Measurements from ENCODE around the gene INPP5K.
"Not testable (repeated sequence)": the region's sequence is repeated elsewhere in the genome, so short reads cannot be mapped to it uniquely, and the experiment has no call there.

Gene INPP5K

DNA sequence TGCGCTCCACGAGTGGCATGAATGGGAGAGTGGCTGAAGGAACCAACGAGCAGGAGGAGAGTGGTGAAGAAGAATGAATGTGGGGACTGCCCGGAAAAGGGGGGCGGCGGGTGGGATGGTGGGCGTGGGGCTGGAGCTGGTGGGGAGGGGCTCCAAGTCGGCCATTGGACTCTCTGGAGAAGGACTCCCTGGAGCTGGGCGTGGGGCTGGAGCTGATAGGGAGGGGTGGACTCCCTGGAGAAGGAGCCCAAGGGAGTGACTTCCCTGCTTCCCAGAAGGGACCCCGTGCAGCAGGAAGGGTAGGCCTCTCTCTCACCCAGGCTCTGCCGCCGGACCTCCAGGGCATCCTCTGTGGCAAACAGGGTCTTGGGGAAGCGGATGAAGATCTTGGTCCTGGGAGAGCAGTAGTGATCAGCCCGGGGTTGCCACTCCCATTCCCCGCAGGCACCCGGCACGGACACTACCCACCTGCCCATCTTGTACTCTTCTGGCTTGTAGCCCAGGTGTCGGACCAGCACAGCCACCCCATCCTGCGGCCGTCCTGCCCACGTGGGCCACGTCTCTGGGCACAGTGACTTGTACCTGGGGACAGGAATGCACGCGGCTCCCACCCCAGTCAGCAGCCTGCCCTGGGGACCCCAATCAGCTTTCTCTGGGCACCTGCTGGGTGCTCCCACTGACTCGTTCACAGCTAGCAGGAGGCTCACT is 45.5 kb downstream of the INPP5K start:
- FAIRE-seq (no peak), DNase-seq (ENCODE audit: extremely low spot score, insufficient read length, low read depth) (no peak)

- no peak for DNase-seq (ENCODE audit: extremely low spot score, insufficient read length, low read depth)
- no peak for FAIRE-seq
Measured at GRCh38 chr17:1470071-1470754, 46.2 kb downstream of the INPP5K start.

DNA sequence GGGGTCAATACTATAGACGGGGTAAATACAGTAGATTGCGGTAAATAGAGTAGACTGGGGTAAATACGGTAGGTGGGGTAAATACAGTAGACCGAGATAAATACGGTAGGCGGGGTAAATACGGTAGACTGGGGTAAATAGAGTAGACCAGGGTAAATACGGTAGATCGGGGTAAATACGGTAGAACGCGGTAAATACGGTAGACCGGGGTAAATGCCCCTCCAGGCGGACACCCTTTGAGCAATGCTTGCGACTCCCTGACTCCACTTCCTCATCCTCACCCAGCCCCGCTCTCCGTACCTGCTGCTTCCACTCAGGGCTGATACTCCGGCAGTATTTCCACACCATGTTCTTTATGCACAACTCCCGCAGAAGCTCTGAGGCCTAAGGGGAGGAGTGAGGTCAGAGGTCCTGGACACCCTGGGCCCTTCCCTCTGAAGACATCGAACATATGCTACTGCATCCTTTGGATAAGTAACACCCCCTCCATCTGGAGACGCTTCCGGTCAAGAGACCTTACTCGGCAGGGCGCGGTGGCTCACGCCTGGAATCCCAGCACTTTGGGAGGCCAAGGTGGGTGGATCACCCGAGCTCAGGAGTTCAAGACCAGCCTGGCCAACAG is 47.1 kb downstream of the INPP5K start:
- no peak for FAIRE-seq
- no peak for DNase-seq (ENCODE audit: extremely low spot score, insufficient read length, low read depth)

DNA sequence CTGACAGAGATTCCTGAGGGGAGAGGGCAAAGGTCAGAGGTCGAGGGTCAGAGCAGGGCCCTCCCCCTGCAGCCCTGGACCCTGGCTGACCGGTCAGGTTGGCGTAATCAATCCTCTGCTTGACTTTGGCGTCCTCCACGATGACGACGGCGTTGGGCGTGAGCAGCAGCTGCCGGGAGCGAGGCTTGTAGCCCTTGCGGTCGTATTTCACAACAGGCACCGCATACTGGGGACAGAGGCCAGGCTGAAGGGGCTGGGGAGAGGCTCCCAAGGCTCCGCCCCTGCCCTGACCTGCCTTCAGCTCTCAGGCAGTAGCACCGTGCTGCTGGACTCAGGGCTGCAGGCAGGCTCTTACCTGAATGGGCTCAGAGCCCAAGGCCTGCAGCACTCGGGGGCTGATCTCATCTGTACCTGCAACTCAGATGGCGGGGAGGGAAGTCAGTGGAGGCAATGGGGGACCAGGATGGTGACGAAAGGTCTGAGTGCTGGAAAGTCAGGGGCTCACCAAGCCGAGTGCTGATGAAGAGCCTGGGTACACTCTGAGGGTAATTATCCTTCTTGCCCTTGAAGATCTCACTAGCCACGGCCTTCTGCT is 48.4 kb downstream of the INPP5K start:
- FAIRE-seq: no peak

DNA sequence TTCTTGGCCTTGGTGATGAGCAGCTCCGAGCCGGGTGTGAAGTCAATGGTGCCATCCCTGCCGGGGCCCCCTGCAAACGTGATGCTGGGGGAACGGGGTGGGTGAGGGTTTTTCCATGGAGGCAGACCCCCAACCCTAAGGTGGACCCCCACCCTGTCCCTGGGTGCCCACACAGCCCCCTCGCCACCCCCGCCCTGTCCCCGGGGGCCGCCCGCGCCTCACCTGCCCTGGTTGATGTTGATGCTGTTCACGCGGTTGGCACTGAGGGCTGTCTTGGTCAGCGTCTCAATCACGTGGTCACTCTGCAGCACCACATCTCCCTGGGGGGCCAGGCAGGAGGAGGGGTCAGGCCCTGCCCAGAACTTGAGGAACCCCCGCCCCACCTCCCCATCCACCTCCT is 49.2 kb downstream of the INPP5K start:
- FAIRE-seq: no peak
- no peak for DNase-seq (ENCODE audit: extremely low spot score, insufficient read length, low read depth)

More for the DNA sequence above, 48.4 kb downstream of the INPP5K start:
- no peak for DNase-seq (ENCODE audit: extremely low spot score, insufficient read length, low read depth)

- FAIRE-seq (no peak), DNase-seq (ENCODE audit: extremely low spot score, insufficient read length, low read depth) (no peak)
Measured at GRCh38 chr17:1464186-1464585, 52.2 kb downstream of the INPP5K start.

DNA sequence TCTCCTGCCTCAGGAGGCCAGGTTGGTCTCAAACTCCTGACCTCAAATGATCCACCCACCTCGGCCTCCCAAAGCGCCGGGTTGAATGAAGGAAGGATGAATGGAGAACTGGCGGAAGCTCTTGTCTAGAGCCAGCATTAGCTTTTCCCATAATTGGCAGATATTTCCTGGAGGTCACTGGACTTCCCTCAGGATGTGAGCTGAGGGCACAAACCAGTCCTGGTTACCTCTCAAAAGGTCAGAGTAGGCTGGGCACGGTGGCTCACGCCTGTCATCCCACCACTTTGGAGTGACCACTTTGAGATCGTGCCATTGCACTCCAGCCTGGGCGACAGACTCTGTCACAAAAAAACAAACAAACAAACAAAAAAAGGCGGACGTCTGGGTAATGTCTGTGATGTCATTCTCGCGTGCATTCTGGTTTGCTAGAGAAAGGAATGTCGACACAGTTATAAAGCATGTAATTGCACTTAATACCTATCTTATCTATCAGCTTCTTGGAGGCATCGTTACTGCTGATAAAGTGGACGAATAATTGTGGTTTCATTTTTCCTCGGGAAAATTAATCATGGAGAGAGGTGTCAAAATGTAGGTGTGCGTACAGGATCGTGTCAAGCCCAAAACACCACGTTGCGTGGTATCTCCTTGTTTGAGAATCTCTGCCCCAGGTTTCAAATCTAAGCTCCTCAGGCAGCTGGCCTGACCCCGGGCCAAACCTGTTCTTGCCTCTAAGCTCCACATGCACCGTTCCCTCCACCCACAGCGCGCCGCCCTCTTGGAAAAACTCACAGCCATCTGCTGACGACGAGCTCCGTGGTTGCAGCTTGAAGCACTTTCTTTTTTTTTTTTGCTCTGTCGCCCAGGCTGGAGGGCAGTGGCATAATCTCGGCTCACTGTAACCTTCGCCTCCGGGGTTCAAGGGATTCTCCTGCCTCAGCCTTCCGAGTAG is 54.0 kb downstream of the INPP5K start:
- no peak for DNase-seq (ENCODE audit: extremely low spot score, insufficient read length, low read depth)
- FAIRE-seq: no peak

GRCh38 chr17:1461198-1461944 is 55.0 kb downstream of the INPP5K start:
- DNase-seq (ENCODE audit: extremely low spot score, insufficient read length, low read depth): no peak
- FAIRE-seq: no peak

GRCh38 chr17:1460233-1460632 is 56.2 kb downstream of the INPP5K start:
- no peak for FAIRE-seq
- no peak for DNase-seq (ENCODE audit: extremely low spot score, insufficient read length, low read depth)

- FAIRE-seq (peak; percentile 93), DNase-seq (ENCODE audit: extremely low spot score, insufficient read length, low read depth) (peak; percentile 97)
Measured at GRCh38 chr17:1455797-1456599, 60.4 kb downstream of the INPP5K start, which contains the start of gene CRK. Gene CRK (minus strand): TSS chr17:1456232. CDS start chr17:1456117, 115 bp downstream.

- peak; percentile 68 for FAIRE-seq
- no peak for DNase-seq (ENCODE audit: extremely low spot score, insufficient read length, low read depth)
Measured at GRCh38 chr17:1455291-1455796, 61.1 kb downstream of the INPP5K start.

DNA sequence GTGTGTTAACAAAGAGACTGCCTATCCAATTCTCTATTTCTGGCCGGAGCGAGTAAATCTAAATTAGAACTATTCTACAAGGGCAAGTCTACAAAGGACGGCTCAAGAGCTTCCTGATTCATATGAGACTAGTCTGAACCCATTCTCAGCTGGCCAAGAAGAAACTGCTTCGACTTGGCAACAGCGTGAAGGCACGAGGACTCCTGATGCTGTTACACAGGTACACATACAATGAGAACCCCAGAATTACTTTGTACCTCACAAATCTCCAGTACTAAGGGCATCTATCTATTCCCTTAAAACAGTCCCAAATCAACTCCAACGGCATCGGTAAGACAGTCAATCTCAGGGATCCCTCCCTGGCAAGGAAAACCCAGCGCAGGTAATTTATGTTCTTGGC is 61.9 kb downstream of the INPP5K start:
- FAIRE-seq (no peak), DNase-seq (ENCODE audit: extremely low spot score, insufficient read length, low read depth) (no peak)

DNA sequence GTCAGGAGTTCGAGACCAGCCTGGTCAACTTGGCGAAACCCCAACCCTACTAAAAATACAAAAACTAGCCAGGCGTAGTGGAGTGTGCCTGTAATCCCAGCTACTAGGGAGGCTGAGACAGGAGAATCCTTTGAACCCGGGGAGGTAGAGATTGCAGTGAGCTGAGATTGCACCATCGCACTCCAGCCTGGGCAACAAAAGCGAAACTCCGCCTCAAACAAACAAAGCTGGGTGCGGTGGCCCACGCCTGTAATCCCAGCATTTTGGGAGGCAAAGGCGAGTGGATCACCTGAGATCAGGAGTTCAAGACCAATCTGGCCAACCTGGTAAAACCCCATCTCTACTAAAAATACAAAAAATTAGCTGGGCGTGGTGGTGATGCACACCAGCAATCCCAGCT is 62.7 kb downstream of the INPP5K start:
- FAIRE-seq; DNase-seq (ENCODE audit: extremely low spot score, insufficient read length, low read depth): not testable (repeated sequence)

GRCh38 chr17:1452836-1453235 is 63.6 kb downstream of the INPP5K start:
- DNase-seq (ENCODE audit: extremely low spot score, insufficient read length, low read depth) (no peak), FAIRE-seq (no peak)

DNA sequence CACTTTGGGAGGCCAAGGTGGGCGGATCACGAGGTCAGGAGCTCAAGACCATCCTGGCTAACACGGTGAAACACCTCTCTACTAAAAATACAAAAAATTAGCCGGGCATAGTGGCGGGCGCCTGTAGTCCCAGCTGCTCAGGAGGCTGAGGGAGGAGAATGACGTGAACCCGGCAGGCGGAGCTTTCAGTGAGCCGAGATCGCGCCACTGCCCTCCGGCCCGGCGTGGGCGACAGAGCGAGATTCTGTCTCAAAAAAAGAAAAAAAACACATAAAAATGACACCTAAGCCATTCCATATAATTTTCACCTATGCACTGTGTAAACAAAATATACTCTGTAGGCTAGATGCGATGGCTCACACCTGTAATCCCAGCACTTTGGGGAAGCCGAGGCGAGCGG is 66.2 kb downstream of the INPP5K start:
- DNase-seq (ENCODE audit: extremely low spot score, insufficient read length, low read depth); FAIRE-seq: not testable (repeated sequence)

DNA sequence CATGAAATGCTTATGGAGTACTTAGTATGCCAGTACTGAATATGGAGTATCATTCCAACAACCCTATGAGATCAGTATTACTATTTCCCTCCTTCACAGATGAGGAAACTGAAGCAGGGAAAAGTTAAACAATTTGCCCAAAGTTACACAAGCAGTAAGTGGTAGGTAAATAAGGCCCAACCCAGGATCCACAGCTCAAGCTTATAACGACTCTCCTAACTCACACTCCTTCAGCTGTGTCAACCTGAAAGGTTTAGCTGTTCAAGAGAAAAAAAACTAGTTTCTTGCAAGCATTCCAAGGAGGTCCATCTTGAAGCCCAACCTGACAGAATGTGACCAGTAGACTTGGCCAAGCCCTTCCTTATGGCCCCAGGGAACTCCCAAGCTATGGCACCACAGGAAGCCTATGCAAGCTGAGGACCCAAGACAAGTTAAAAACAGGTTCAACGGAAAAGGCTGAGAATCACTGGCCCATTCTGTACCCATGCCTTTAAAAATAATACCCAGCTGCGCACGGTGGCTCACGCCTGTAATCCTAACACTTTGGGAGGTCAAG is 66.9 kb downstream of the INPP5K start:
- FAIRE-seq (no peak), DNase-seq (ENCODE audit: extremely low spot score, insufficient read length, low read depth) (no peak)

- DNase-seq (ENCODE audit: extremely low spot score, insufficient read length, low read depth) (no peak), FAIRE-seq (no peak)
Measured at GRCh38 chr17:1447052-1447451, 69.4 kb downstream of the INPP5K start.

DNA sequence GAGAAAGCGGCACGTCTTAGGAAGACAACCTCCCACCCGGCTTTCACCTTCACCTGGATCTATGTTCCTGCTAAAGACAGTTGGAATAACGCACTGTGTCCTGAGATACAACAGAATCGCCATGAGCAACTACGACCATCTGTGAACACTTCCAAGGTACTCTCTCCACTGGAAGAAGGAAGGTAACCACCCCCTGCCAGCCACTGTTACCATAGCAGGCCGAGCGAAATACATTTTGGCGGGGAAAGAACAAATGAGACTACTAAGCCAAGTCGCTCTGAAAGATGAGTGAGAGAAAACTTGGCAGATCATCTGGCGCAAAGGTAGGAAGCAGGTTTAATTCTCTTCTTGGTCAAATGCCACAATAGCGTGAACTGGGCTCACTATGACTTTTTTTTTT is 70.2 kb downstream of the INPP5K start:
- FAIRE-seq (no peak), DNase-seq (ENCODE audit: extremely low spot score, insufficient read length, low read depth) (no peak)

All from GM18507 (cell line).